ENCODE data around the gene BRD4.

DNA sequence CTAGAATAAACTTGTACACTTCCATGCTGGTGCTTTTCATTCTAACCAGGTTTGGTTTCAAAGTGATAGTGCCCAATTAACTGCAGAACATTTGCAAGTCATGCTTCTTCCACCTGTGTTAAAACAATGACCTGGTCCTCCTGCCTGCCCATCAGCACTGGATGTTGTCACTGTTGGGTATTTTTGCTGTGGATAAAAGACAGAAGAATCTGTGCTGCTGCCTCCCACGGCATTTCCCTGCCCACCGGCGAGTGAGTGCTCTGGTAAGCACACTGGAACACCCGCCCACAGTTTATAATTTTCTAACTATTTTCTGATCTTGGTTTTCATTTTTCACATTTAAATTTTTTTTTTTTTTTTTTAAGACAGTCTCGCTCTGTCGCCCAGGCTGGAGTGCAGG is 49.5 kb upstream of the BRD4 start:
- TF ChIP-seq, protein P1, sequence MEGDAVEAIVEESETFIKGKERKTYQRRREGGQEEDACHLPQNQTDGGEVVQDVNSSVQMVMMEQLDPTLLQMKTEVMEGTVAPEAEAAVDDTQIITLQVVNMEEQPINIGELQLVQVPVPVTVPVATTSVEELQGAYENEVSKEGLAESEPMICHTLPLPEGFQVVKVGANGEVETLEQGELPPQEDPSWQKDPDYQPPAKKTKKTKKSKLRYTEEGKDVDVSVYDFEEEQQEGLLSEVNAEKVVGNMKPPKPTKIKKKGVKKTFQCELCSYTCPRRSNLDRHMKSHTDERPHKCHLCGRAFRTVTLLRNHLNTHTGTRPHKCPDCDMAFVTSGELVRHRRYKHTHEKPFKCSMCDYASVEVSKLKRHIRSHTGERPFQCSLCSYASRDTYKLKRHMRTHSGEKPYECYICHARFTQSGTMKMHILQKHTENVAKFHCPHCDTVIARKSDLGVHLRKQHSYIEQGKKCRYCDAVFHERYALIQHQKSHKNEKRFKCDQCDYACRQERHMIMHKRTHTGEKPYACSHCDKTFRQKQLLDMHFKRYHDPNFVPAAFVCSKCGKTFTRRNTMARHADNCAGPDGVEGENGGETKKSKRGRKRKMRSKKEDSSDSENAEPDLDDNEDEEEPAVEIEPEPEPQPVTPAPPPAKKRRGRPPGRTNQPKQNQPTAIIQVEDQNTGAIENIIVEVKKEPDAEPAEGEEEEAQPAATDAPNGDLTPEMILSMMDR (IDR thresholded peaks at IDR 0.05 in 2 of 3, conservative IDR thresholded peaks at IDR 0.05 in 1 of 3; ENCODE audit: control insufficient read depth in 2 of 3, extremely low read depth in 1 of 3, insufficient read depth in 1 of 3, low read depth in 3 of 3, low read length in 3 of 3): no peak
- TF ChIP-seq NFXL1 (IDR thresholded peaks at IDR 0.05; ENCODE audit: borderline replicate concordance) (no peak), IRF5 (IDR thresholded peaks at IDR 0.05; ENCODE audit: borderline replicate concordance) (no peak), NRF1 (conservative IDR thresholded peaks at IDR 0.05; ENCODE audit: low read depth, low read length) (no peak), CBFB (IDR thresholded peaks at IDR 0.05; ENCODE audit: low read depth) (no peak), POLR2A (IDR thresholded peaks at IDR 0.05; ENCODE audit: low read depth, low read length) (no peak), ZSCAN29 (IDR thresholded peaks at IDR 0.05) (no peak), HCFC1 (IDR thresholded peaks at IDR 0.05; ENCODE audit: low read length) (no peak), RELA (IDR thresholded peaks at IDR 0.05; ENCODE audit: borderline replicate concordance, partially characterized antibody) (no peak), BRCA1 (IDR thresholded peaks at IDR 0.05; ENCODE audit: low read depth, low read length) (no peak), GABPA (IDR thresholded peaks at IDR 0.05; ENCODE audit: low read depth) (no peak)
